GM12892 (cell line): ENCODE results near the gene C2CD3.

Source experiments
- DNase-seq: peaks from one replicate; pipeline ENCODE4 v3.0.0; 2011; ENCODE audit not compliant: insufficient read length
- FAIRE-seq: peaks from 2 replicates; lab custom pipeline; 2011; peaks lifted over from hg19 to GRCh38; lab: Jason Lieb, UNC
- POLR2A ChIP-seq: IDR thresholded peaks from 2 replicates; pipeline ENCODE4 v1.6.1; 2011; ENCODE audit warnings: low read depth, low read length, control low read depth
- POLR2AphosphoS5 ChIP-seq: IDR thresholded peaks from 2 replicates; pipeline ENCODE4 v1.6.1; 2011; ENCODE audit warnings: low read depth, low read length, control low read depth
- TAF1 ChIP-seq: IDR thresholded peaks from 2 replicates; pipeline ENCODE4 v1.6.1; 2011; ENCODE audit warnings: low read depth, mild to moderate bottlenecking, control low read depth, low read length, borderline replicate concordance

Gene C2CD3

DNA sequence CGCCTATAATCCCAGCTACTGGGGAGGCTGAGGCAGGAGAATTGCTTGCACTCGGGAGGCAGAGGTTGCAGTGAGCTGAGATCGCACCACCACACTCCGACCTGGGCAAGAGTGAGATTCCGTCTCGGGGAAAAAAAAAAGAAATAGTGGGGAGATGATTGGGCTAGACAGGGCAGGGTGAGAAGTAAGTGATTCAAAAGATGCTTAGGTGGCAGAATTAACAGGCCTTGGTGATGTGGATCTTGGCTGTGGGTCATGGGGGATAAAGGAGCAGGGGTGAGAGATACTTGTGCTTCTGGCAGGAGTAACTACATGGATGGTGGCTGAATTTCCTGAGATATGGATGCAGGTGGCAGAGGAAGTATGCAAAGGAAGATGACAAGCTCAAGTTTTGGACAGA is 148.8 kb downstream of the C2CD3 start:
- no peak for TF ChIP-seq POLR2AphosphoS5
- TF ChIP-seq POLR2A: no peak
- TF ChIP-seq TAF1: no peak
- FAIRE-seq: no peak
- DNase-seq: no peak

GRCh38 chr11:74020539-74020938 is 150.3 kb downstream of the C2CD3 start:
- FAIRE-seq: peak; percentile 33
- TF ChIP-seq POLR2A: no peak
- no peak for TF ChIP-seq POLR2AphosphoS5
- TF ChIP-seq TAF1: no peak
- no peak for DNase-seq

GRCh38 chr11:74019860-74020259 is 150.9 kb downstream of the C2CD3 start:
- FAIRE-seq (peak; percentile 80), DNase-seq (no peak)
- TF ChIP-seq POLR2A (no peak), TAF1 (no peak), POLR2AphosphoS5 (no peak)

- DNase-seq (no peak), FAIRE-seq (no peak)
- TF ChIP-seq POLR2AphosphoS5 (no peak), POLR2A (no peak), TAF1 (no peak)
Observed at GRCh38 chr11:74019104-74019738, 151.6 kb downstream of the C2CD3 start.

DNA sequence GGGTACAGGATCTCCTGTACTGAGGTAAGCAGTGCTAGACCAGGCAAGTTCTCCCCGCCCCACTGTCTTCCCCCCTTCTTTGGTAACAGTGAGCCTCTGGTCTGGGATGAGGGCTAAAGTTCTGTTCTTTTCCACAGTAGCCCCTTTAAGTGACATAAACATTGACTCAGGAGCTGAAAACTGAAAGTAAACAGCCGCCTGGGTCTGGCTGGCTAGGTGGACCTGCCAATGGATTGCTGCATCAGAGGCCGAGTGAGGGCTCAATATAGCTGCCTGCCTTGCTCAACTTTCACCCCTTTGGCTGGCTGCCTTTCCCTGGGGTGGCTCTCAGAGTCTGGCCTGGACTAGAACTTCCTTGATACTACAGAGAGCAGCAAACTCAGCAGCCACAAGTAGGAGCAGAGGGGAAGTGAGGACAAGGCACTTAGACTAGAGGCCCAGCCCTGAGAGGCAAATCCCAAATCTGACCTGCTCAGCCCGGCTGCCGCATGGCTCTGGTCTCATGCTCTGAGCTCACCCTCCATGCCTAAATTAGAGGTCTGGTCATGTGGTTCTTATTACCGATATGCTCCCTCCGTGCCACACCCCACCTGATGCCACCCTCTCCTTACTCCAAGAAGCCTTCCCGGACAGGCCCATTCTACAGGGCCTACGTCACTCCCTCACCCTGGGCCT is 152.3 kb downstream of the C2CD3 start:
- TF ChIP-seq TAF1 (no peak), POLR2AphosphoS5 (no peak), POLR2A (no peak)
- no peak for DNase-seq
- FAIRE-seq: no peak

DNA sequence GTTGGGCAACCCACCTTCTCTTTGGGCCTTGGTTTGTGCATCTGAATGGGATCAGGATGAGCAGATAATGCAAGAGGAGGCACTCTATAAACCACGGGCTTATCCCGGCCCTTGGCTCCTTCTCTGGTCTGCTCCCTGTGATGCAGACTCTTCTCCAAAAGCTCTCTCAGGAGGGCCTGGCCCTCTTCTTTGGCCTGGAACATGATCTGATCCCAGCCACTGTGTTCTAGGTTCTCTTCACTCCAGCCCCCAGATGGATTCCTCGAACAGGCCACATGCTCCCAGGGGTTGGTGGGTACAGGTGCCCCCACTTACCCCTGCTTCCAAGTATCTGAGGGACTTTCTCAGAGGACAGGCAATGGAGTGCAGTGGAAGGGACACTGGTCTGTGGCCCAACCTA is 153.2 kb downstream of the C2CD3 start:
- DNase-seq (no peak), FAIRE-seq (no peak)
- no peak for TF ChIP-seq POLR2A
- TF ChIP-seq TAF1: no peak
- TF ChIP-seq POLR2AphosphoS5: no peak

DNA sequence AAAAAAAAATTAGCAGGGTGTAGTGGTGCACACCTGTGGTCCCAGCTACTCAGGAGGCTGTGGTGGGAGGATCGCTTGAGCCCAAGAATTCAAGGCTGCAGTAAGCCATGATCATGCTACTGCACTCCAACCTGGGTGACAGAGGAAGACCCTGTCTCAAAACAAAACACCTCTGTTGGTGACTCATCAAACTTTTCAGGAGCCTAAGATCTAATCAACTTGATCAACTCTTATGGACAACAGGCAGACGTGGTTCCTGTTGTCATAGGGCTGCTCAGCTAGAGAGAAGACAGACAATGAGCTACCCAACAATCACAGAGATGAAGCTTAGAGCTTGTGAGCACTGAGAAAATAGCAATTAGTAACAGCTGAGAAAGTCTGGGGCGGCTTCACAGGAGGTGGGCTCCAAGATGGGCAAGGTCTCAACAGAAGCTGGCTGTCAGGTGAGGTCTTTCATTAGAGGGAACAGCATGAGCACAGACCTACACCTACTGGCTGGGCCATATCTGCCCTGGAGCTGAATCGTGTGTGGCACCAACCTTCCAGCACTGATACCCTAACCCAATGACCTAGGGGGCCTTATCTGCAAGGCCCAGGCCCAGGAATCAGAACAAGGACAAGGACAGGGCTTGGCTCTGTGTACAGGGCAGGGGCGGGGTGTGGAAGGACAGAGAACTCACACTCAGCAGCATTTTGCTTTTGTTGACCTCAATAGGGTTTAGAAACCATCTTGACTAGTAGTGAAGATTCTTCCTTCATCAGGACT is 154.7 kb downstream of the C2CD3 start:
- no peak for DNase-seq
- FAIRE-seq: no peak
- no peak for TF ChIP-seq TAF1
- TF ChIP-seq POLR2AphosphoS5: no peak
- TF ChIP-seq POLR2A: no peak

GRCh38 chr11:74014880-74015279 is 155.9 kb downstream of the C2CD3 start:
- no peak for FAIRE-seq
- DNase-seq: no peak
- TF ChIP-seq POLR2AphosphoS5: no peak
- no peak for TF ChIP-seq POLR2A
- no peak for TF ChIP-seq TAF1

DNA sequence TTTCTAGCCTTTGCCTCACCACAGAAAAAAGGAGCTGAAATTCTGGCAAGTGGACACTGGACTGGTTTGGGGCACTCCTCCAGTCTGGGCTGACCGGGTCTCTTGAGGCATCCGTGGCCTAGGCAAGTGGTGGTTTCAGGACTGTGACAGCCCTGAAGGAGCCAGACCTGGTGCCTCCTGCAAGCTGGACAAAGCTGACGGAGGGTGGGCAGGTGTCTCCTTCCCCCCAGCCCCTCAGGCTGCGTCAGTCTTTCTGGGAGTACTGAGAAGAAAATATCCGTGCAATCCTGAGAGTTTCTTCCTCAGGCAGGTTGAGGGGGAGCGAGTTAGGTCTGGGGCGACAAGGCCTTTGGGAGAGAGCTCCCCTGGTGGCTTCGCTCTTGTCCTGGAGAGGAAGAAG is 157.7 kb downstream of the C2CD3 start:
- TF ChIP-seq POLR2AphosphoS5 (no peak), POLR2A (no peak), TAF1 (no peak)
- FAIRE-seq (no peak), DNase-seq (no peak)

- FAIRE-seq: no peak
- no peak for TF ChIP-seq POLR2A
- no peak for TF ChIP-seq TAF1
- TF ChIP-seq POLR2AphosphoS5: no peak
- no peak for DNase-seq
Observed at GRCh38 chr11:74012074-74012809, 158.6 kb downstream of the C2CD3 start.

GRCh38 chr11:74011360-74012073 is 159.3 kb downstream of the C2CD3 start:
- DNase-seq: no peak
- no peak for TF ChIP-seq TAF1
- TF ChIP-seq POLR2AphosphoS5: no peak
- TF ChIP-seq POLR2A: no peak
- peak; percentile 95 for FAIRE-seq
